ENCODE results near the gene NHS. TPM values are rescaled to one million over a fixed set of nuclear protein-coding genes. Genes with fewer than 3 reads are reported as not detected.

The NHS gene
- total RNA-seq, 1 donor from 2014 or later = 3.5 TPM

DNA sequence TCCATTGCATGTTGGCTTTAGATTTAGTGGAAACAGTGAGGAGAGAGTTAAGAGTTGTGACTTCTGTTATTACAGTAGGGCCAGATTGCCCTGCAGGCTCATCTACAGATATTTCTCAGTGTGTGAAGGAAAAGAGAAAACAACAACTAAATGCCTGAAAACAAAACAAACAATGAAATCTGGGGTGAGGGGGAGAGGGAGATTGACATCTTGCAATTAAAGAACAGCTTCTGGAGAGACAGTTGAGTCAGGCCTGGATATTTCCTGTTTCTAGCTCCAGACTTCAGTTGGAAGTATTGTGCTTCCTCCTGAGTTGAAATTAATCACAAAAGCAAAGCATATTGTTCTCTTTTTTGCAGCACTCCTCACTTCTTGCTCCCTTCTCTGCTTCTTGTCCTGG, 254.0 kb downstream of the NHS start:
- DNase-seq = no peak

- no peak for DNase-seq
Measured at GRCh38 chrX:17629519-17629918, 254.5 kb downstream of the NHS start.

DNA sequence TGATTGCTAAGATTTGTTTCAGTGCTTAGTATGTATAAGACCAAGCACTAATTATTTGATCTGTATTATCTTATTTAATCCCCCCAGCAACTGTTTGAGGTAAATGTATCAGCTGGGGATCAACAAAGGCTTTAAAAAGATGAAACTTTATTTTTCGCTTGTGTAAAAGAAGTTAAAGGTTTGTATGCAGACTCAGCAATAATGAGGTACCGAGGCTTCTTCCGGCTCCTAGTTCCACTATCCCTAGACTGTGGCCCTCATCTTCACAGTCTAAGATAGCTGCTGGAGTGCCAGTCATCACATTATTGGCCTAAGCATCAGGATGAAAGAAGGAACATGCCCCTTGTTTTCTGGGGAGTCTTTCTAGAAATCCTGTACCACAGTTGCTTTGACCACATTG, 256.6 kb downstream of the NHS start:
- no peak for DNase-seq

DNA sequence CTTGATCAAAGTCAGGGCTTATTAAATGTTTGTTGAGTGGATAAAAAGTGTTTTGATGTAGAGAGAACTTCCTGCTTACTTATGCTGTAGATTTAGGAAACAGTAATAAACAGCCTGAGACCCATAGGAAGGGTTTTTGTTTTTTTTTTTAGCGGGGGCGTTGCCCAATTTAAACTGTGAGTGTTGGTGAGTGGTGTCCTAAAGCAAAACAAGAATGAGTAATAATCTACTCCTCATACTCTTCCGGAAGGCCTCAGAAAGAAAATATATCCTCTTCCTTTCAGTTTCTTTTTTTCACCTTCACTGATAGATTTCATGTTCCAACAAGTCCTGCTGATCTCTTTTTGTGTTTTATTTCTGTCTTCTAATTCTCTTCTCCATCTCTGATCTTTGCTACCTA, 257.9 kb downstream of the NHS start:
- DNase-seq = no peak

- DNase-seq = no peak
Measured at GRCh38 chrX:17633546-17633945, 258.5 kb downstream of the NHS start.

- DNase-seq = no peak
Measured at GRCh38 chrX:17634542-17635207, 259.7 kb downstream of the NHS start.

GRCh38 chrX:17635231-17635630, 260.2 kb downstream of the NHS start:
- peak; percentile 63 for DNase-seq

- no peak for DNase-seq
Measured at GRCh38 chrX:17637235-17637634, 262.2 kb downstream of the NHS start.

DNA sequence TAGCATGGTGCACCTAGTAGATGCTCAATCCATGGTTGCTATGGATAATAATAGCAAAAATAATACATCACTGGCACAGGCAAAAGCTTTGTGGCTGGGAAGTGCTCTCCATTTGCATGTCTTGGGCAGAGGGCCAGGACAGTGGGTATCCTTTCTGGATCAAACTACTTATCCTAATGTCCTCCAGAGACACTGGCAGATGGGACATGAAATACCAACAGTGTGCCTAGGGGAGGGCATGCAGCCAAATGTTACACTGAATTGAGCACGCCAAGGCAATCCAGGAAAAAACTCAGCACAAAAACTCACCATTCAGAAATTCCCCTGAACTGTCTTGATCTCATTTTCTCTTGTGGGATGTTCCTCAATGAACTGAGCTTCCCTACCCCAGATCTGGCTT, 263.7 kb downstream of the NHS start:
- DNase-seq = peak; percentile 68

- no peak for DNase-seq
Measured at GRCh38 chrX:17642891-17643290, 267.9 kb downstream of the NHS start.

GRCh38 chrX:17643528-17643927, 268.5 kb downstream of the NHS start:
- DNase-seq = no peak

GRCh38 chrX:17644001-17644400, 269.0 kb downstream of the NHS start:
- no peak for DNase-seq

DNA sequence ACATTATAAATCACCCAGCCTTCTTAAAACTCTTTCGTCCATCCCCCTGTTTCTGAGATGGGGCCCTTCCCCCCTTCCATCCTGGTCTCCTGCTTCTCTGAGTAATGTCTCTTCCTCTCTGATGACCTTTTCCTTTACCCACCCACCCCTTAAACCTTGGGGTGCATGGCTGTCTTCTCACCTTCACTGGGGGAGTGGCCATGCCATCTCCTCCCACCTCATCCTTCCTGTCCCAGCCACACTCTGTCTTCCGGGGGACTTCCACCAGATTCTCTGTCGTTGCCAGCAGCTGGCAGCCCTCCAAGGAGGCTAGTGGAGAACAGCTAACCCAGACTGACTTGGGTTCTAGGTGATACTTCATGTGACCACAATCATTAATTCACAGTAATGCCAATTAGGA, 279.1 kb downstream of the NHS start:
- DNase-seq = no peak

GRCh38 chrX:17655211-17656034, 280.4 kb downstream of the NHS start:
- peak; percentile 14 for DNase-seq

- DNase-seq = no peak
Measured at GRCh38 chrX:17656035-17656418, 281.0 kb downstream of the NHS start.

DNA sequence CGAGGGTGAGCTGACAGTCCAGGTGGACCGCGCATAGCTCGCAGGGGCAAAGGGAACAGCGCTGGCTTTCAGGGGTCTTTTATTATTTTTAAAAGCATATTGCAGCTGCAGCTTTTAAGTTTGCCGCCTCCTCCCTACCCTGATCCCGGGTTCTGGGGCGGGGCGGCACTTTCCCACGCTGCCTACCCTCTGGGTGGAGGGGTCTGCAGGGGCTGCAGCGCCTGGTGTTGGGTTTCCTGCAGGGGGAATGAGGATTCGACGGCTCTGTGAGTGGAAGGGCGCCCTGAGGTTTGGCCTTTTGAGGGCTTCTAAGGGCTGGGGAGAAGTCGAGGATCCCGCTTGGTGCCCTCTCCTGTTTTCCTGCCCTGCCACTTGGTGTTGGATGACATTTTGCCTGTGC, 281.6 kb downstream of the NHS start:
- no peak for DNase-seq

GRCh38 chrX:17662391-17662790, 287.4 kb downstream of the NHS start:
- DNase-seq = no peak

DNA sequence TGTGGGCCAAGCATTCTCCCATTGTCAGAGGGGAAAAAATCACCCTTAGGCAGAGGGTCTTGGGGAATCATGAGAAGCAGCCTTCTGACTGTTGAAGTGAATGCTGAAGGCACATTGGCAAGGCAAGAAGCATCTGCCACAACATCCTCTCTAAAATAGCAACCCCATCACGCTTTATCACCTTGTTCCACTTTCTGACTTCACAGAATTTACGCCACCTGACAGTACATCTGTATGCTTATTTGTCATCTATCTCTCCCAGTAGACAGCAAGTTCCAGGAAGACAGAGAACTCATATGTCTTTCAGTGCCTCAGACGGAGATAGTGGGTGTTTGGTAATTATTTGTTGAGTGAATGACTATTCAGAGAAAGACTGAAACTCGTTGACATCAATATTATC, 293.9 kb downstream of the NHS start:
- DNase-seq = no peak

- no peak for DNase-seq
Measured at GRCh38 chrX:17669458-17669857, 294.5 kb downstream of the NHS start.

DNA sequence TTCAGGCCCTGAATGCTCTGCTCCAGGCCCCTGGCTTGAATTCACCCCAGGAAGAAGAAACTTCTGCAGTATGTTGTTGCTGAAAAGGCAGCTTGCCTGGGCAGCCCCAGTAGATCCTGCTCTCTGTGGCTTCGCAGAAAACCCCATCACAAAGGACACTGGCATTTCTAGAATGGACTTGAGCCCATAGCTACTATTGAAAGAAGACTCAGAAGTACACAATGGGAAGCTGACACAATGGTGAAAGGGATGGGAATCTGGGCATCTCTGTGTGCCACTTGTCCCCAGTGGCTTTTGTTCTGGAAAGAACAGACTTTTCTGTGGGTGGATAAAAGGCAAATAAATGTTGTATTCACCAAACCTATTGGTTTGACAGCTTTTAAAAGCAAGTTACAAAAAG, 294.9 kb downstream of the NHS start:
- DNase-seq = no peak

GRCh38 chrX:17670874-17671273, 295.9 kb downstream of the NHS start:
- DNase-seq = no peak

DNA sequence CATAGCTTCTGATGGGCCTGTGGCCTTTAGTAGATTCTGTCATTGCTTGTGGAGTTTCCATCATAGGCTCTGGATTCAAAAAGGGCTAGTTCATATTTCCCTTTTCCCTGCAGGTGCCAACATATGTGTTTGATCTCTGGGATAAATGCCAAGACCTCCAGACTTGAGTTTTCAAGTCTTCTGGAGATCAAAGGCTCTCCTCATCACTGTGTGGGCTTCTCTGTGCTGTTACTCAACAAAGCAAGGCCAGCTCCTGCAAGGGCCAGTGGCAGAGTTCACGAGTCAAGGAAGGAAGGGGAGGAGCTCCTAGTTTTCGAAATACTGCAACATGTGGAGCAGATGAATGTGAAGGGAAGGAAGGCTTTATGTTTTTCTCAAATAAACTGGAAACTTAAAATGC, 299.6 kb downstream of the NHS start:
- no peak for DNase-seq

GRCh38 chrX:17679261-17679660, 304.3 kb downstream of the NHS start:
- DNase-seq = no peak

DNA sequence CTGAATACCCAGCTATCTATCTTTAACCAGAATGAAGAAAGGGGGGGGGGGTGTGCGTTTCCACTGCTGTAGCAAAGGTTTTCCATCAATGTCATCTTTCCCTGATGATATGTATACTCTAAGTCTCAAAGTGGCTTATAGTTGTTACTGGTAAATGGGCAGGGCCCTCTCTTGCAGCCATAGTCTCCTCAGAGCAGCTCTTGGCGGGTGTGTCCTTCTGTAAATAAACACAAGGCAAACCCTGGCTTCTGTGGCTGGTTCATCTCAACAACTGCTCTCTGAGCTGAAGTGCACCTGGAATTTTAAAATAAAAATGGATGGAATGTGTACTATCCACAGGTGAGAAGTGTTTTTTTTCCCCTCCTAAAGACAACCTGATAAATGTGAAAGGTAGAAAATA, 304.8 kb downstream of the NHS start:
- no peak for DNase-seq
